KOPT-K1 (cell line): ENCODE data around the gene EMC10.
A peak's percentile ranks its signal among the peaks of the same experiment; 100 is the strongest.
"Not testable (repeated sequence)": the region's sequence is repeated elsewhere in the genome, so short reads cannot be mapped to it uniquely, and the experiment has no call there.

Source experiments
- H3K27ac ChIP-seq: fragments of 200-600 bp; sonication (generic); 2 replicates; pipeline ENCODE4 v1.5.1; 2016; ENCODE audit warnings: antibody characterized with exemption, mild to moderate bottlenecking, low read depth, low read length; ENCODE audit not compliant: poor library complexity, severe bottlenecking
- H3K36me3 ChIP-seq: fragments of 200-600 bp; sonication (generic); 2 replicates; pipeline ENCODE4 v1.5.1; 2017; ENCODE audit warnings: antibody characterized with exemption, mild to moderate bottlenecking, low read length, moderate library complexity; ENCODE audit not compliant: insufficient read depth
- H3K9me3 ChIP-seq: fragments of 200-600 bp; sonication (generic); 2 replicates; pipeline ENCODE4 v1.5.1; 2017; ENCODE audit warnings: antibody characterized with exemption, low read length, mild to moderate bottlenecking; ENCODE audit not compliant: insufficient read depth, poor library complexity, severe bottlenecking

EMC10 gene

GRCh38 chr19:50462970-50463369, 13.3 kb upstream of the EMC10 start:
- Histone ChIP-seq H3K36me3 (no peaks in the 10 kb centered on the region), H3K9me3 (no peaks in the 10 kb centered on the region), H3K27ac (no peak overlapping the region)

- H3K36me3 ChIP-seq: no peaks in the 10 kb centered on the region
- no peak overlapping the region for H3K27ac ChIP-seq
- H3K9me3 ChIP-seq: no peaks in the 10 kb centered on the region
Observed at GRCh38 chr19:50464348-50464747, 12.0 kb upstream of the EMC10 start.

- H3K36me3 ChIP-seq: no peaks in the 10 kb centered on the region
- H3K9me3 ChIP-seq: no peaks in the 10 kb centered on the region
- no peak overlapping the region for H3K27ac ChIP-seq
Observed at GRCh38 chr19:50465000-50465399, 11.3 kb upstream of the EMC10 start.

- H3K9me3 ChIP-seq: no peaks in the 10 kb centered on the region
- no peak overlapping the region for H3K27ac ChIP-seq
Observed at GRCh38 chr19:50465986-50466705, 10.2 kb upstream of the EMC10 start.

GRCh38 chr19:50466706-50467039, 9.6 kb upstream of the EMC10 start:
- H3K9me3 ChIP-seq: no peaks in the 10 kb centered on the region
- H3K36me3 ChIP-seq: no peaks in the 10 kb centered on the region
- H3K27ac ChIP-seq: no peak overlapping the region

More at GRCh38 chr19:50465986-50466705, 10.2 kb upstream of the EMC10 start:
- H3K36me3 ChIP-seq: no peaks in the 10 kb centered on the region

GRCh38 chr19:50467566-50467965, 8.7 kb upstream of the EMC10 start:
- H3K27ac ChIP-seq: no peak overlapping the region
- H3K9me3 ChIP-seq: no peaks in the 10 kb centered on the region
- no peaks in the 10 kb centered on the region for H3K36me3 ChIP-seq

GRCh38 chr19:50468818-50469217, 7.5 kb upstream of the EMC10 start:
- H3K27ac ChIP-seq: no peak overlapping the region
- H3K36me3 ChIP-seq: no peaks in the 10 kb centered on the region
- no peaks in the 10 kb centered on the region for H3K9me3 ChIP-seq

GRCh38 chr19:50473336-50473735, 3.0 kb upstream of the EMC10 start:
- not testable (repeated sequence) for H3K36me3 ChIP-seq, H3K27ac ChIP-seq, H3K9me3 ChIP-seq

- Histone ChIP-seq H3K36me3 (peaks cover 19% of the 10 kb centered on the region), H3K9me3 (no peaks in the 10 kb centered on the region), H3K27ac (no peak overlapping the region)
Observed at GRCh38 chr19:50475101-50475568, 1.2 kb upstream of the EMC10 start.

- H3K27ac ChIP-seq: no peak overlapping the region
- no peaks in the 10 kb centered on the region for H3K9me3 ChIP-seq
- H3K36me3 ChIP-seq: peaks cover 26% of the 10 kb centered on the region
Observed at GRCh38 chr19:50475736-50476223, 527 bp upstream of the EMC10 start.

GRCh38 chr19:50476907-50477238, 566 bp downstream of the EMC10 start:
- Histone ChIP-seq H3K9me3 (no peaks in the 10 kb centered on the region), H3K27ac (peak overlapping the region; percentile 68), H3K36me3 (peaks cover 37% of the 10 kb centered on the region)

- H3K9me3 ChIP-seq: no peaks in the 10 kb centered on the region
- H3K27ac ChIP-seq: no peak overlapping the region
- peaks cover 46% of the 10 kb centered on the region for H3K36me3 ChIP-seq
Observed at GRCh38 chr19:50477751-50478515, 1.6 kb downstream of the EMC10 start.

- peaks cover 58% of the 10 kb centered on the region for H3K36me3 ChIP-seq
- no peak overlapping the region for H3K27ac ChIP-seq
- H3K9me3 ChIP-seq: no peaks in the 10 kb centered on the region
Observed at GRCh38 chr19:50478901-50479715, 2.8 kb downstream of the EMC10 start.

GRCh38 chr19:50479761-50480251, 3.5 kb downstream of the EMC10 start:
- H3K9me3 ChIP-seq: no peaks in the 10 kb centered on the region
- H3K27ac ChIP-seq: no peak overlapping the region
- H3K36me3 ChIP-seq: peaks cover 65% of the 10 kb centered on the region
